GM03348 (cell line): ENCODE measurements around the gene ARPC1A.
A peak's percentile ranks its signal among the peaks of the same experiment; 100 is the strongest.
"Not testable (repeated sequence)": the region's sequence is repeated elsewhere in the genome, so short reads cannot be mapped to it uniquely, and the experiment has no call there.

Experiments
- DNase-seq: peaks from one replicate; pipeline ENCODE4 v3.0.0; 2012; ENCODE audit warnings: low spot score

ARPC1A gene

DNA sequence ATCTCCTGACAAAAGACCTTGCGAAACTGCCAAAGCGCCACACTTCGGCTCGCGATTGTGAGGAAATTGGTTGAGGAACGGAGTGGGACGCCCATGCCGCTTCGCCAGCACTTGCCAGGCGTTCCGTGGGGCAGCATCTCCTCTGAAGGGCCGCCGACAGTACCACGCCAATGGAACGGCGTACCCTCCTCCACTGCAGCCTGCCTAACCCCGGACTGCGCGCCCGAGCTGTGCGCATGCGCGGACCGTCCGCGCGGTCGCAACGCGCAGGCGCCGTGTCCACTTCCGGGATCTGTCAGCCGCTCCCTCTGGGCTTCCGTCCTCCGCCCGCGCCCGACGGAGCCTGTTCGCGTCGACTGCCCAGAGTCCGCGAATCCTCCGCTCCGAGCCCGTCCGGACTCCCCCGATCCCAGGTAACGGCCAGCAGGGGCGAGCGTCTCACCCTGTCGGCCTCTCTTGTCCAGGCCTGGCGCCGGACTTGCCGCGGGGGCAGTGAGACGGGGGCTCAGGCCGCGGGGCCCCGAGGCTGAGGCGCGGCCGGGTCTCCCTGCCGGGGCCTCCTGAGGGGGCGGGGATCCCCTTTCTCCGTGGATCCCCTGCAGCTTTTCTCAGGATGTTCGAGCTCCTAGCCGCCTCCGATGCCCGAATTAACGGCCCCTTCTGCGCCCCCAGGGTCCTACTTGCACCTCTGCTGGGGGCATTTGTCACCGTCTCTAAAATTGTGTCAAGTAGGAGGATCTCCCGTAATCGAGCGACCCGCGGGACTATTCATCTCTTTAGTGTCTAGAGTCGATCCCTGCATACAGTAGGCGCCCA, at the start of gene ARPC1A:
TSS of gene ARPC1A (plus strand) at position 307 of the 816 bp plus-strand sequence. CDS start 7,456 bp downstream, outside the sequence.
- peak; percentile 100 for DNase-seq

DNA sequence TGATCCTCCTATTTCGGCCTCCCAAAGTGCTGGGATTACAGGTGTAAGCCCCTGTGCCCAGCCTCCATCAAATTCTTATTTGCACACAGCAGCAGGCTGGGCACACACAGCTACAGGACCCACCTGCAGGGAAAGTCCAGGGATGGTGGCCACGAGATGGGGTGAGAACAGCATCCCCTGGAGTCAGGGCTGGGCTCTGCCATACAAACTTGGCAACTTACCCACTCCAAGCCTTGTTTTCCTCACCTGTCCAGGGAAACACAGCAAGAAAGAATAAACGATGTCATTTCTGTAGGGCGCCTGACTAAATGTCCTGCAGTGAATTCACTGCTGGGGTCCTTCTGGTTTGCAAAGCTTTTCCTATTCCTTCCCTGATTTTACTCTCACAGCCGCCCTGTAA, 47.5 kb upstream of the ARPC1A start:
- DNase-seq, result no peak

GRCh38 chr7:99284165-99284564, 41.5 kb upstream of the ARPC1A start:
- DNase-seq, result not testable (repeated sequence)

DNA sequence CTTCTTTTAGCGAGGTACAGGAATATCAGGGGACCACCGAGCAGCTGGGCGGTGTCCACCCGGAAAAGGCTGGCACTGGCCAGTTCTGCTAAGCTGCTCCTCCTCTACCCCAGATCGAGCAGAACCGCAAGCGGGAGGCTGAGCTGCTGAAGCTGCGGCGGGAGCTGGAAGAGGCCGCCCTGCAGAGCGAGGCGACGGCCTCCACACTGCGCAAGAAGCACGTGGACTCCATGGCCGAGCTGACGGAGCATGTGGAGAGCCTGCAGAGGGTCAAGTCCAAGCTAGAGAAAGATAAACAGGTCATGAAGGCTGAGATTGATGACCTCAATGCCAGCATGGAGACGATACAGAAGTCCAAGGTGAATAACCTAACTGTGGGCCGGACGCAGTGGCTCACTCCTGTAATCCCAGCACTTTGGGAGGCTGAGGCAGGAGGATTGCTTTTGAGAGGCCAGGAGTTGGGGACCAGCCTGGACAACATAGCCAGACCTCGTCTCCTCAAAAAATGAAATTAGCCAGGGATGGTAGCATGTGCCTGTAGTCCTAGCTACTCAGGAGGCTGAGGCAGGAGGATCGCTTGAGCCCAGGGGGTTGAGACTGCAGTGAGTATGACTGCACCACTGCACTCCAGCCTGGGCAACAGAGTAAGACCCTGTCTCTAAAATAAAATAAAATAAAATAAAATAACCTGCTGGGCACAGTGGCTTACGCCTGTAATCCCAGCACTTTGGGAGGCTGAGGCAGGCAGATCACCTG, 37.7 kb upstream of the ARPC1A start:
- no peak for DNase-seq

GRCh38 chr7:99289185-99289584, 36.5 kb upstream of the ARPC1A start:
- no peak for DNase-seq

DNA sequence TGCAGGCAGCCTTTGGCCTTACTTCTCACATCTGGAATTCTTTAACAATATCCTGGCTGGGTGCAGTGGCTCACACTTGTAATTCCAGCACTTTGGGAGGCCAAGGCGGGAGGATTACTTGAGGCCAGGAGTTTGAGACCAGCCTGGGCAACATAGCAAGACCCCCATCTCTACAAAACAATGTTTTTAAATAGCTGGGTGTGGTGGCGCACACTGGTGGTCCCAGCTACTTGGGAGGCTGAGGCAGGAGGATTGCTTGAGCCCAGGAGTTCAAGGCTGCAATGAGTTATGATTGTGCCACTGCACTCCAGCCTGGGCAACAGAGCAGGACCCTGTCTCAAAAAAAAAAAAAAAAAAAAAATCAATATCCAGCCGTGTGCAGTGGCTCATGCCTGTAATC, 35.5 kb upstream of the ARPC1A start:
- DNase-seq, result not testable (repeated sequence)

DNA sequence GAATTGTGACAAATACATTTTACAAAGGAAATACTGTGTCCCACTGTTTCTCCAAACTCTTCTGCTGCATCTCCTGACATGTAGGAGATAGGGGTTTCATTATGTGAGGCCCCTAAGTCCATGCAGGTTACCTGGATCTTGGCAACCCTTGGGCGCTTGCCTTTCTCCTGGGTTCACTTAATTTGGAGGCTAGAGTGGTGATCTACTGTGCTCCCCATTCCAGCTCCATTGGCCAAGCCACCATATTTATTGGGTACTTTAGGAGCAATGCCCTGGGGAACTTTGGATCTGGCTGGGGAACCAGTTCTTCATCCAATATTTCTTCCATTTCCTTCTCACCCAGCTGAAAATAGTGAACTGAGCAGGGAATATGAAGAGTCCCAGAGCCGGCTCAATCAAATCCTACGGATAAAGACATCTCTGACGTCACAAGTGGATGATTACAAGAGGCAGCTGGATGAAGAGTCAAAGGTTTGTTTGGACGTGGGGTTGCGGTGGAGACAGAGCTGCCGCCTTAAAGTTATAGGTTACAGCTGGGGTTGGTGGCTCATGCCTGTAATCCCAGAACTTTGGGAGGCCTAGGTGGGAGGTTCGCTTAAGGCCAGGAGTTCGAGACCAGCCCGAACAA, 34.6 kb upstream of the ARPC1A start:
- DNase-seq, result no peak

- no peak for DNase-seq
Observed at GRCh38 chr7:99292127-99292526, 33.6 kb upstream of the ARPC1A start.

- DNase-seq, result no peak
Observed at GRCh38 chr7:99293167-99293566, 32.5 kb upstream of the ARPC1A start.

GRCh38 chr7:99293650-99294049, 32.0 kb upstream of the ARPC1A start:
- DNase-seq, result no peak

- no peak for DNase-seq
Observed at GRCh38 chr7:99296471-99296870, 29.2 kb upstream of the ARPC1A start.

GRCh38 chr7:99301496-99301895, 24.2 kb upstream of the ARPC1A start:
- DNase-seq, result no peak

DNA sequence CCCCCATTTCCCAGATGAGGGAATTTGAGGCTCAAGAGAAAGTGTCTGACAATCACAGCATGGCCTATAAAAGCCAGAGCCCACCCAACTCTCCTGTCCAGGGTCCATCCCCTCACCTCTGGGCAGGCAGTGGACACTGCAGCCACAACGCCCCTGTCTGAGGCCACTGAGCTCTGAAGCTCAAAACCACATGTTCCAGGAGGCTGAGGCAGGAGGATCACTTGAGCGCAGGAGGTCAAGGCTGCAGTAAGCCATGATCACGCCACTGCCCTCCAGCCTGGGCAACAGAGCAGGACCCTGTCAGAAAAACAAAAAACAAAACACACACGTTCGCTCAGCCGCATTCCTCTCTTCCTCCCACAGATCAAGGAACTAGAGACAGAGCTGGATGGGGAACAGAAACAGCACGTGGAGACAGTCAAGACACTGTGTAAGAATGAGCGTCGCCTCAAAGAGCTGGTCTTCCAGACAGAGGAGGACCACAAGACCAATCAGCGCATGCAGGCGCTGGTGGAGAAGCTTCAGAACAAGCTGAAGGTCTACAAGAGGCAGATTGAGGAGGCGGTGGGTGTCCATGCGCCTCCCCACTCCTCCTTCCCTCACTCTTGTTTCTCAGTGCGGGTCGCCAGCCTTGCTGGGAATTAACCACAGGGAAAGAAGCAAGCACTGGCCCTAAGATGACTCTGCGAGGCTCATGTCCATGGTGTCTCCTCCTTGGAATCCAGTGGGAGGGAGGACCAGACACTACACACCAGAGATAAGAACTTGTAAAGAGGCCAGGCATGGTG, 20.0 kb upstream of the ARPC1A start:
- no peak for DNase-seq

DNA sequence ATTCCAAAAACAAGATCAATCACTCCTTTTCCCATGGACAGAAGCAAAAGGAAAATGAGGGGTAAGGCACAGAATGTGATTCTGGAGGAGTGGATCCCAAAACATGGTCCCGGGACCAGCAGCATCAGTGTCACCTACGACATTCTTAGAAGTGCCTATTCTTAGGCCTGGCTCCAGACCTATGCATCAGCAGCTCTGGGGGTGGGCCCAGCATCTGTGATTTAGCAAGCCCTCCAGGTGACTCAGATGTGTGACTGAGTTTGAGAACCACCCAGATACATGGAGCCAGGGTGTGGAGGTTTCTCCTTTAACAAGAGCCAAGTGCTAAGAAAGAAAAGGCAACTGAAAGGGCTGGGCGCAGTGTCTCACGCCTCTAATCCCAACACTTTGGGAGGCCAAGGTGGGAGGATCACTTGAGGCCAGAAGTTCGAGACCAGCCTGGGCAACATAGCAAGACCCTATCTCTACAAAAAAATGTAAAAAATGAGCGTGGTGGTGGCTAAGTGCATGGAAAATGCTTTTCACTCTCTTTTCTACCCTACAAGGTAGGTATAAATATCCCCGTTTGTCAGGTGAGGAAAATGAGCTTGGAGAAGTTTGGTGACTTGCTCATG, 17.1 kb upstream of the ARPC1A start:
- peak; percentile 26 for DNase-seq

GRCh38 chr7:99309111-99309510, 16.6 kb upstream of the ARPC1A start:
- no peak for DNase-seq

- DNase-seq, result no peak
Observed at GRCh38 chr7:99310004-99310403, 15.7 kb upstream of the ARPC1A start.

DNA sequence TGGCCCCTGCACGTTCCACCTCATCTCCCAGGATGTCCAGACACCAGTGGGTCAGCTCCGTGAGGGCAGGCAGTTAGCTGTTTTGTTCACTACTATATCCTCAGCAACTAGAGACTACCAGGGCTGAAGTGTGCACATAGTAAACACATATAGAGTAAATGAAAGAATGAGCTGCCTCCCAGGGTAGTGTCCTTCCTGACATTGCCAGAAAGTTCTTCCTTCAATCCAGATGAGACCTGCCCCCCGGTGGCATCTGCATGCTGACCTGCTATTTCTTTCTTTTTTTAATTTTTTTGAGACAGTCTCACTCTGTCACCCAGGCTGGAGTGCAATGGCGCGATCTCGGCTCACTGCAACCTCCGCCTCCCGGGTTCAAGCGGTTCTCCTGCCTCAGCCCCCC, 14.0 kb upstream of the ARPC1A start:
- DNase-seq, result no peak

DNA sequence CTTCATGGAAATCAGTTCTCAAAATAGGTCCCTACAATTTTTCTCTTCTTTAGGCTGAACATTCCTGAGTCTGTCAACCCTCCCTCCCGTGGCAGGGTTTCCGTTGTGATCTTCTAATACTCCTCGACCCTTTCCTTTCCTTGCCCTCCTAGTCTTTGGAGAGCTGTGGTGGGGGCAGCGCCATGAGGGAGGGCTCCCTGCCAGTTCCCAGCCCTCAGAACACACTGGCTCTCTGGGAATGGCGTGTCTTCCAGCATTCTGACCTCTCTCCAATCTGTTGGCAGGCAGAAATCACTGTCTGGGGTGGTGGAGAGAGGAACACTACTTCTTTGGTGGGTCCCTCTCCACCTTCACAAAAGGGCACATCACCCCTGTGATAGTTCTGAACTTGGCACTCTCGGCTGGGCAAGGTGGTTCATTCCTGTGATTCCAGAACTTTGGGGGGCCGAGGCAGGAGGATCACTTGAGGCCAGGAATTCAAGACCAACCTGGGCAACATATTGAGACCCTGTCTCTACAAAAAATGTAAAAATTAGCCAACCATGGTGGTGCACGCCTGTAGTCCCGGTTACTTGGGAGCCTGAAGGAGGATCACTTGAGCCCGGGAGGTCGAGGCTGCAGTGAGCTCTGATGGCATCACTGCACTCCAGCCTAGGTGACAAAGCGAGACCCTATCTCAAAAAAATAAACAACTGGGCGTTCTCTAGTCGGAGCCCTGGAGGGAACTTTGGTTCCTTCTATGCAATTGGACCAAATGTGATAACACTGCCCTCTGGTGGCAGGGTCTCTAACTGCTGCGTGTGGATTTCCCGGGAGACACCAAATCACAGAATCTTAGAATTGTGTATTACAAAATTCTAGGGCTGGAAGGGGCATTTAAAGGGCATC, 13.1 kb upstream of the ARPC1A start:
- peak; percentile 84 for DNase-seq

DNA sequence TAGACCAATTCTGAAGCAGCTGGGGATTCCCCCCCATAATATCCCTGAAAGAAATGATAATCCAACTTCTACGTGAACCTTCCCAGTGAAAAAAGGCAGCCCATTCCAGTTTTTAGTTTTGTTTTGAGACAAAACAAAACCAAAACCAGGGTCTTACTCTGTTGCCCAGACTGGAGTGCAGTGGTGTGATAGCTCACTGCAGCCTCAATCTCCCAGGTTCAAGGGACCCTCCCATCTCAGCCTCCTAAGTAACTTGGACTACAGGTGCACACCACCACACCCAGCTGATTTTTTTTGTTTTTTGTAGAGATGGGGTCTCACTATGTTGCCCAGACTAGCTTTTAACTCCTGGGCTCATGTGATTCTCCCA, 12.5 kb upstream of the ARPC1A start:
- no peak for DNase-seq

DNA sequence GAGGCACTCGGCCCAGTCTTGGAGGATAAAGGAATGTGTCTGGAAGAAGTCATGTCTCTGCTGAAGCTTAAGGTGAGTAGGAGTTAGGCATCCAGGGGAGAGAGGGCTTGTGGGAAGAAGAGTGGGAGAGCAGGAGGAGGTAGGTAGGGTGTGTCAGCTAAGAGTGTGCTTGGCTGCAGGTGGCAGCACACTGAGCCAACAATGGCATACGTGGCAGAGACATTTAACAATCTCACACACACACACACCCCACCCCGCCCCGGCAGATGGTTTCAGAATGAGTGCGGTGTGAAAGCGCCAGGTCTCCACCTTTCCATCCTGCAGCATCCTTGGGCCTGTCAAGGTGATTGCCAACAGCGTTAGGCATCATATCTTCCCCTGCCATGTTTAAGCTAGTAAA, 11.2 kb upstream of the ARPC1A start:
- DNase-seq, result no peak

DNA sequence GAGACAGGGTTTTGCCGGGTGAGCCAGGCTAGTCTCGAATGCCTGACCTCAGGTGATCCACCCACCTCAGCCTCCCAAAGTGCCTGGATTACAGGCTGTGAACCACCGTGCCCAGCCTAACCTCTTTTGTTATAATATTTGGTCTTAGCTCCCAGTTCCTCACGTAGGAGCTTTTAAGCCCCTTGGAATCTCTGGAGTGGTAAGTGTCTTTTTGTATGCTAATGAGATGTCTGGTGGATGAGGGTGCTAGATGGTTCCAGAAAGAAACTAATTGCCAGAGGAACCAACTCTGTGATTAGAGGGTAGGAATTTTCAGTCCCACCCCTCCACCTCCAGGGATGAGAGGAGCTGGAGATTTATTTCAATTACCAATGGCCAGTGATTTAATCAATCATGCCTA, 5.3 kb upstream of the ARPC1A start:
- no peak for DNase-seq
